Spleen (tissue), 11 donors: ENCODE results near the gene TGDS. TPM values are rescaled to one million over a fixed set of nuclear protein-coding genes. Genes with fewer than 3 reads are reported as not detected.

ENCODE experiments used
- DNase-seq: peaks from one replicate; pipeline ENCODE4 v3.0.0-alpha.2; 2020
- H3K27ac ChIP-seq, 8 donors: fragments of 200-600 bp; sonication (generic) in 7 of 8; 1 replicate in 4 of 8; 2 replicates in 4 of 8; pipeline versions ENCODE4 v1.5.0 to v1.8.0; 2016 to 2021; ENCODE audit warnings: inconsistent platforms in 4 of 8, mild to moderate bottlenecking in 4 of 8, moderate library complexity in 1 of 8
- H3K27me3 ChIP-seq, 7 donors: fragments of 200-600 bp; sonication (generic) in 6 of 7; replicated peaks in 1 of 7; 1 replicate in 4 of 7; 2 replicates in 3 of 7; pipeline versions ENCODE4 v1.5.0 to v1.8.0; 2016 to 2021; ENCODE audit warnings: inconsistent platforms in 3 of 7, mild to moderate bottlenecking in 1 of 7
- H3K36me3 ChIP-seq, 6 donors: fragments of 200-600 bp; sonication (generic) in 5 of 6; 1 replicate in 4 of 6; 2 replicates in 2 of 6; pipeline versions ENCODE4 v1.5.0 to v1.8.0; 2016 to 2021; ENCODE audit warnings: inconsistent platforms in 2 of 6
- H3K4me1 ChIP-seq, 6 donors: fragments of 200-600 bp; sonication (generic) in 5 of 6; 1 replicate in 3 of 6; 2 replicates in 3 of 6; pipeline versions ENCODE4 v1.5.0 to v1.8.0; 2016 to 2021; ENCODE audit warnings: inconsistent platforms in 3 of 6
- H3K4me3 ChIP-seq, 8 donors: fragments of 200-600 bp; sonication (generic) in 7 of 8; 1 replicate in 4 of 8; 2 replicates in 4 of 8; pipeline versions ENCODE4 v1.5.0 to v1.8.0; 2016 to 2021; ENCODE audit warnings: inconsistent platforms in 4 of 8, mild to moderate bottlenecking in 4 of 8, moderate library complexity in 2 of 8
- H3K9me3 ChIP-seq, 8 donors: fragments of 200-600 bp; sonication (generic) in 7 of 8; 1 replicate in 4 of 8; 2 replicates in 4 of 8; pipeline versions ENCODE4 v1.5.0 to v1.8.0; 2016 to 2021; ENCODE audit warnings: inconsistent platforms in 4 of 8
- CTCF ChIP-seq, 11 experiments: fragments of 200-600 bp in 7 of 11; fragments of 450-650 bp in 4 of 11; sonication (generic) in 4 of 11; IDR thresholded peaks in 8 of 11; conservative IDR thresholded peaks in 3 of 11; 1 replicate in 7 of 11; 2 replicates in 4 of 11; pipeline versions ENCODE4 v1.4.0 to v1.8.0; 2016 to 2021; ENCODE audit warnings: antibody characterized with exemption in 11 of 11, inconsistent platforms in 4 of 11, mild to moderate bottlenecking in 1 of 11
- POLR2A ChIP-seq, 3 donors: fragments of 450-650 bp; IDR thresholded peaks; one replicate each; pipeline ENCODE4 v1.5.1; 2017; ENCODE audit warnings: antibody characterized with exemption in 3 of 3, mild to moderate bottlenecking in 1 of 3
- POLR2AphosphoS5 ChIP-seq, 3 donors: sonication (generic); formaldehyde crosslinking; IDR thresholded peaks; one replicate each; pipeline ENCODE4 v1.5.1; 2017; ENCODE audit warnings: antibody characterized with exemption in 3 of 3
- whole genome bisulfite sequencing, 5 donors: extraction: QIAGEN DNeasy Blood & Tissue Kit in 3 of 5; methylation state at CpG; one replicate each; pipeline versions ENCODE4 v1.1.5 to v1.1.7; 2013 to 2018; 5-methylcytosine and 5-hydroxymethylcytosine counted together
- intact Hi-C: fragments of 100-400 bp; cut with DNase I; formaldehyde crosslinking; loops from one replicate; pipeline ENCODE4 v1.15.0; 2023; ENCODE audit warnings: low total_unique reads
- polyA plus RNA-seq, 3 donors: library from polyadenylated mRNA; stranded (reverse); fragments of 200-250 nt; gene quantifications; one replicate each; pipeline ENCODE4 v1.2.1, GENCODE V29; 2013
- total RNA-seq, 7 donors: library from RNA; depleted of rRNA in 3 of 7; stranded (reverse); fragments of >200 nt in 3 of 7; fragmentation: NEBNext Ultra II Directional in 4 of 7; extraction: Animal tissue kit (Norgen Biotek cat#: 25700) in 4 of 7; gene quantifications; one replicate each; pipeline versions ENCODE4 v1.1.0 to v1.2.1, GENCODE V29; 2016 to 2021
- donor health status: healthy with polysubstance abuse.
- donor health status: DM: no; HTN: no; CAD: no; lungs with moderate emphysema.
- donor health status: DM: no; HTN: no; CAD: no.
- donor health status: Bipolar disorder and iron deficiency.
- donor health status: healthy.
- donor health status: DM: no; HTN: no; CAD: no.
- donor health status: DM: yes; HTN: yes; CAD: no.

The TGDS gene
- total and polyA plus RNA-seq, 10 donors: 9.6 to 16.3 (median 11.7) TPM

- intact Hi-C loops: no loop called here
- no peaks in the 10 kb centered on the region for H3K4me1 ChIP-seq
- TF ChIP-seq POLR2A (IDR thresholded peaks at IDR 0.05): no peak
- TF ChIP-seq CTCF (IDR thresholded peaks at IDR 0.05 in 8 of 11, conservative IDR thresholded peaks at IDR 0.05 in 3 of 11): no peak
- TF ChIP-seq POLR2AphosphoS5 (IDR thresholded peaks at IDR 0.05): no peak
- H3K27me3 ChIP-seq: no peaks in the 10 kb centered on the region
- H3K9me3 ChIP-seq: no peaks in the 10 kb centered on the region
- no peak overlapping the region for H3K27ac ChIP-seq
- no peak for DNase-seq
- 71 to 82% (median 81%) methylated on average over 6 of the region's 6 CpGs for WGBS, 5 donors
- H3K4me3 ChIP-seq: no peak overlapping the region
- peaks cover 0 to 12% (median 0%) of the 10 kb centered on the region in 6 donors for H3K36me3 ChIP-seq
Observed at GRCh38 chr13:94559222-94559795, 36.6 kb downstream of the TGDS start.

- DNase-seq: no peak
- H3K9me3 ChIP-seq: no peaks in the 10 kb centered on the region
- TF ChIP-seq POLR2A (IDR thresholded peaks at IDR 0.05): no peak
- TF ChIP-seq CTCF (IDR thresholded peaks at IDR 0.05 in 8 of 11, conservative IDR thresholded peaks at IDR 0.05 in 3 of 11): no peak
- no peak for TF ChIP-seq POLR2AphosphoS5 (IDR thresholded peaks at IDR 0.05)
- no peaks in the 10 kb centered on the region for H3K4me1 ChIP-seq
- WGBS, 5 donors: 47 to 76% (median 70%) methylated on average over 6 of the region's 6 CpGs
- H3K36me3 ChIP-seq: peaks cover 0 to 12% (median 0%) of the 10 kb centered on the region in 6 donors
- H3K27ac ChIP-seq: no peak overlapping the region
- H3K4me3 ChIP-seq: no peak overlapping the region
- intact Hi-C loops: no loop called here
- H3K27me3 ChIP-seq: no peaks in the 10 kb centered on the region
Observed at GRCh38 chr13:94558716-94559115, 37.2 kb downstream of the TGDS start.

GRCh38 chr13:94557684-94558235, 38.2 kb downstream of the TGDS start:
- Histone ChIP-seq H3K9me3 (no peaks in the 10 kb centered on the region), H3K4me3 (no peak overlapping the region), H3K4me1 (no peaks in the 10 kb centered on the region), H3K36me3 (peaks cover 0 to 5% (median 0%) of the 10 kb centered on the region in 6 donors), H3K27ac (no peak overlapping the region), H3K27me3 (no peaks in the 10 kb centered on the region)
- 83 to 91% (median 85%) methylated on average over 5 of the region's 5 CpGs for WGBS, 5 donors
- DNase-seq: no peak
- no peak for TF ChIP-seq POLR2A (IDR thresholded peaks at IDR 0.05)
- no peak for TF ChIP-seq CTCF (IDR thresholded peaks at IDR 0.05 in 8 of 11, conservative IDR thresholded peaks at IDR 0.05 in 3 of 11)
- no peak for TF ChIP-seq POLR2AphosphoS5 (IDR thresholded peaks at IDR 0.05)
- intact Hi-C loops: no loop called here

GRCh38 chr13:94556621-94557020, 39.3 kb downstream of the TGDS start:
- no peak overlapping the region for H3K27ac ChIP-seq
- 60 to 85% (median 76%) methylated on average over 3 of the region's 3 CpGs for WGBS, 5 donors
- no peak overlapping the region for H3K4me3 ChIP-seq
- TF ChIP-seq POLR2AphosphoS5 (IDR thresholded peaks at IDR 0.05) (no peak), CTCF (IDR thresholded peaks at IDR 0.05 in 8 of 11, conservative IDR thresholded peaks at IDR 0.05 in 3 of 11) (no peak), POLR2A (IDR thresholded peaks at IDR 0.05) (no peak)
- no peaks in the 10 kb centered on the region for H3K4me1 ChIP-seq
- H3K36me3 ChIP-seq: no peaks in the 10 kb centered on the region
- H3K9me3 ChIP-seq: no peaks in the 10 kb centered on the region
- H3K27me3 ChIP-seq: no peaks in the 10 kb centered on the region
- no peak for DNase-seq
- intact Hi-C loops: no loop called here
